Keratinocyte (primary cell): ENCODE results near the gene EXOC6B.

Experiments used
- CTCF ChIP-seq, 3 experiments: IDR thresholded peaks in 1 of 3; conservative IDR thresholded peaks in 1 of 3; optimal IDR thresholded peaks in 1 of 3; 2 replicates in 2 of 3; 3 replicates in 1 of 3; pipeline versions ENCODE3 to v1.5.1; 2011; ENCODE audit warnings: low read length in 3 of 3, mild to moderate bottlenecking in 3 of 3, moderate library complexity in 2 of 3, control low read depth in 1 of 3, inconsistent platforms in 1 of 3; ENCODE audit not compliant: insufficient read depth in 2 of 3; ENCODE audit errors: extremely low read depth in 1 of 3
- EZH2 ChIP-seq: IDR thresholded peaks from one replicate; pipeline ENCODE4 v1.6.1; 2012; ENCODE audit warnings: inconsistent platforms, mild to moderate bottlenecking, low read length, moderate library complexity

GRCh38 chr2:72131371-72131891 is 694.4 kb downstream of the EXOC6B start:
- TF ChIP-seq CTCF (optimal IDR thresholded peaks at IDR 0.05 in 1 of 3, IDR thresholded peaks at IDR 0.05 in 1 of 3, conservative IDR thresholded peaks at IDR 0.05 in 1 of 3; ENCODE audit: extremely low read depth in 1 of 3, insufficient read depth in 2 of 3, low read length in 3 of 3) (no peak), EZH2 (no peak)
